Measurements from ENCODE around the gene MTOR. TPM values are rescaled to one million over a fixed set of nuclear protein-coding genes. Genes with fewer than 3 reads are reported as not detected.

MTOR gene
- total and polyA plus RNA-seq, 2 of the 8 experiments (the other 6 are each of a cell fraction or from before 2014, with no cell fraction given) = 44.2 to 76.8 TPM

DNA sequence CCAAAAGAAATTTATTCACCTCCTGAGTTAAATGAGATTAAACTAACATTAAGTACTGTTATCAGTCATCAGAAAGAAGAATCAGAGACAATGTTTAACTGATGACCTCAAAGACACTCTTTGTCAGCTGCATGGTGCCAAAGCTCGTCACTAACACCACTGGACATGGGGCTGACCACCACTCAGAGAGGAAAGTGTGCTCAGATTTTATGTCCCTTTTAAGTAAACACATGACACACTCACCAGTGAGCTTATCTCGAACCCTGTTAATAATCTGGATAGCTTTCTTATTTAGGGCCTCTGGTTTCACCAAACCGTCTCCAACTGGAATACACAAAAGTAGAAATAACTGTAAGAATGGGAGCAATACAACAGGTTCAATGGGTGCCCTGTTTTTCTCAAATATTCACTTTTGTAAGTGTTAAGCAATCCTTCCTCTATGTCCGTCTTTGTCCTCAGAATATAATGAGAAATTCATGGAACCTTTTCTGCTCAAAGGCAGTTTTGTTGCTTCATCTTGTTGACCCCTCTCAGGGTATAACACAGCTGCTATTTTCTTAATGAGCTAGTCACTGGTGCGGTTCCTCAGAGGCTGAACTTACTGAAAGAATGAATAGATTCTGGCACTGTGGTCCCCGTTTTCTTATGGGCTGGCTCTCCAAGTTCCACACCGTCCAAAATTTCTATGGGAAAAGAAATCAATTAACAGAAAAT, 153.1 kb downstream of the MTOR start:
- Histone ChIP-seq H3K4me2 (ENCODE audit: insufficient read depth in 1 of 2, low read depth in 2 of 2, low read length in 2 of 2) (no peak overlapping the region), H3K36me3 (ENCODE audit: control insufficient read depth in 2 of 4, insufficient read depth in 4 of 4, low read length in 3 of 4) (peaks cover 11 to 66% (median 37%) of the 10 kb centered on the region in 4 experiments), H2AK5ac (ENCODE audit: low read depth, low read length) (no peak overlapping the region), H3K27ac (ENCODE audit: low read depth, low read length) (no peak overlapping the region), H3K27me3 (replicated peaks in 1 of 4; ENCODE audit: control insufficient read depth in 3 of 4, extremely low read depth in 1 of 4, insufficient read depth in 3 of 4, low read length in 3 of 4) (no peaks in the 10 kb centered on the region), H3K9me3 (ENCODE audit: insufficient read depth in 2 of 2, low read depth in 1 of 2, low read length in 1 of 2) (no peaks in the 10 kb centered on the region), H2BK12ac (ENCODE audit: low read depth, low read length) (no peak overlapping the region), H2BK120ac (replicated peaks; ENCODE audit: low read depth, low read length) (no peak overlapping the region), H3K18ac (ENCODE audit: extremely low read depth, low read length) (no peak overlapping the region), H3K9ac (replicated peaks in 1 of 4; ENCODE audit: extremely low read depth in 1 of 4, low read depth in 3 of 4, low read length in 3 of 4) (no peak overlapping the region), H3K4me3 (ENCODE audit: extremely low read depth in 1 of 4, insufficient read depth in 2 of 4, low read depth in 3 of 4, low read length in 4 of 4) (no peak overlapping the region), H2BK20ac (ENCODE audit: low read length) (no peak overlapping the region), H4K5ac (ENCODE audit: insufficient read length, low read depth, low read length) (no peak overlapping the region), H3K4ac (replicated peaks; ENCODE audit: insufficient read length, low read depth, low read length) (no peak overlapping the region), H4K91ac (replicated peaks; ENCODE audit: insufficient read length, low read length) (no peak overlapping the region), H4K8ac (ENCODE audit: extremely low read depth, insufficient read depth, low read length) (no peak overlapping the region), H4K20me1 (replicated peaks in 1 of 2; ENCODE audit: control insufficient read depth in 1 of 2, insufficient read depth in 2 of 2, low read length in 2 of 2) (peaks cover 0 to 1% of the 10 kb centered on the region in 2 experiments), H3K23ac (ENCODE audit: insufficient read length) (no peak overlapping the region), H3K14ac (ENCODE audit: insufficient read length) (no peak overlapping the region), H3K56ac (replicated peaks; ENCODE audit: insufficient read length, low read depth, low read length) (no peak overlapping the region), H2BK5ac (ENCODE audit: low read depth, low read length) (no peak overlapping the region), H3K79me2 (ENCODE audit: control insufficient read depth in 1 of 2, insufficient read depth in 2 of 2, low read length in 2 of 2) (no peaks in the 10 kb centered on the region), H3K23me2 (ENCODE audit: low read depth, low read length) (no peaks in the 10 kb centered on the region), H2BK15ac (ENCODE audit: low read length) (no peak overlapping the region), H3K79me1 (ENCODE audit: low read depth, low read length) (no peaks in the 10 kb centered on the region), H2AFZ (ENCODE audit: low read length) (no peak overlapping the region), H3K4me1 (replicated peaks in 1 of 4; ENCODE audit: control insufficient read depth in 3 of 4, insufficient read depth in 4 of 4, low read length in 3 of 4) (no peaks in the 10 kb centered on the region)
- ChIA-PET POLR2A (ENCODE audit: partially characterized antibody) (interaction anchor here (0.6 to 1.8 kb wide), 5 partner anchors 10 to 650 kb away, joined by 3 read pairs; partner anchors contain the start of gene EXOSC10), CTCF (ENCODE audit: partially characterized antibody) (interaction anchor here (0.8 kb wide), 1 partner anchor 12 kb away, joined by 3 read pairs; no protein-coding TSS in a partner anchor)
- no peak for TF ChIP-seq CTCF (IDR thresholded peaks at IDR 0.05; ENCODE audit: control extremely low read depth in 1 of 3, insufficient read depth in 1 of 3, low read depth in 1 of 3, low read length in 3 of 3)
- 89% methylated on average over 7 of the region's 7 CpGs; no CpG with 5 or more reads in 1 of the 2 experiments for WGBS, 2 experiments (ENCODE audit: extremely low coverage in 1 of 2, insufficient coverage in 1 of 2, insufficient read length in 1 of 2, insufficient replicate concordance in 2 of 2, low coverage in 1 of 2, low lambda C conversion rate in 2 of 2, missing lambda C conversion rate in 1 of 2)
- FAIRE-seq (no peak), DNase-seq (ENCODE audit: low read depth in 1 of 2, low spot score in 2 of 2) (no peak)

All from H1 (cell line).